GM12878 (cell line): ENCODE measurements around the gene NOP53. TPM values are rescaled to one million over a fixed set of nuclear protein-coding genes. Genes with fewer than 3 reads are reported as not detected.

Experiments
- ATAC-seq: fragments of 200-7000 bp; cut with Tn5 transposase; 3 replicates; pipeline ENCODE4 v1.9.1; 2020; ENCODE audit warnings: mild to moderate bottlenecking, moderate library complexity
- BruUV-seq: library from RNA; stranded (reverse); fragments of 400-500 nt; replicated peaks from 2 replicates; lab custom pipeline; 2021; lab: Mats Ljungman, UMichigan
- CTCF ChIA-PET: fragments of 300-600 bp; sonication (Branson Sonifier 250); formaldehyde crosslinking; extraction: SDS; loops from one replicate; lab custom pipeline; 2021; ENCODE audit warnings: inconsistent platforms; lab: Yijun Ruan, JAX
- POLR2A ChIA-PET: fragments of 350-600 bp; formaldehyde crosslinking; extraction: SDS; loops from one replicate; lab custom pipeline; 2021; ENCODE audit warnings: inconsistent platforms; lab: Charles Lee
- RAD21 ChIA-PET: fragments of 300-600 bp; sonication (Branson Sonifier 250); formaldehyde crosslinking; loops from one replicate; lab custom pipeline; 2023; ENCODE audit warnings: antibody characterized with exemption; ENCODE audit not compliant: unreplicated experiment; lab: Charles Lee
- SMC1A ChIA-PET: fragments of 300-600 bp; sonication (Branson Sonifier 250); formaldehyde crosslinking; loops from one replicate; lab custom pipeline; 2023; ENCODE audit not compliant: unreplicated experiment, uncharacterized antibody; lab: Charles Lee
- DNase-seq: peaks from one replicate; pipeline ENCODE4 v3.0.0-alpha.2; 2011; ENCODE audit warnings: low read depth, low spot score
- FAIRE-seq: peaks from 3 replicates; lab custom pipeline; 2011; peaks lifted over from hg19 to GRCh38; lab: Jason Lieb, UNC
- H2AFZ ChIP-seq: 2 replicates; pipeline ENCODE4 v1.6.0; 2011; ENCODE audit warnings: low read depth, low read length, control low read depth; ENCODE audit not compliant: control insufficient read depth
- H3K27ac ChIP-seq: 2 replicates; pipeline ENCODE4 v1.5.1; 2011; ENCODE audit warnings: control low read depth; ENCODE audit not compliant: control insufficient read depth, insufficient read depth
- H3K27me3 ChIP-seq, 2 experiments: replicated peaks in 1 of 2; 2 replicates each; pipeline versions ENCODE4 v1.6.0 to v1.6.1; 2011; ENCODE audit warnings: low read length in 1 of 2; ENCODE audit not compliant: control insufficient read depth in 2 of 2, insufficient read depth in 2 of 2
- H3K36me3 ChIP-seq, 2 experiments: 2 replicates each; pipeline ENCODE4 v1.5.1; 2011; ENCODE audit warnings: low read length in 1 of 2; ENCODE audit not compliant: control insufficient read depth in 2 of 2, insufficient read depth in 2 of 2
- H3K4me1 ChIP-seq: 2 replicates; pipeline ENCODE4 v1.6.1; 2011; ENCODE audit warnings: mild to moderate bottlenecking, low read length, moderate library complexity, mixed read lengths; ENCODE audit not compliant: control insufficient read depth, insufficient read depth
- H3K4me2 ChIP-seq: 2 replicates; pipeline ENCODE4 v1.6.0; 2011; ENCODE audit warnings: control low read depth; ENCODE audit not compliant: control insufficient read depth, insufficient read depth
- H3K4me3 ChIP-seq: fragments of 200-600 bp; sonication (generic); 2 replicates; pipeline ENCODE4 v1.5.1; 2016
- H3K79me2 ChIP-seq: 2 replicates; pipeline ENCODE4 v1.6.0; 2011; ENCODE audit warnings: low read length; ENCODE audit not compliant: control insufficient read depth, insufficient read depth
- H3K9ac ChIP-seq: 2 replicates; pipeline ENCODE4 v1.8.0; 2011; ENCODE audit warnings: low read length, control low read depth, mixed read lengths; ENCODE audit not compliant: control insufficient read depth, insufficient read depth
- H3K9me3 ChIP-seq: replicated peaks from 3 replicates; pipeline ENCODE4 v1.5.1; 2011; ENCODE audit warnings: mild to moderate bottlenecking, low read length; ENCODE audit not compliant: control insufficient read depth, insufficient read depth
- H4K20me1 ChIP-seq: 2 replicates; pipeline ENCODE4 v1.6.0; 2011; ENCODE audit not compliant: control insufficient read depth, insufficient read depth
- ATF7 ChIP-seq: fragments of 450-650 bp; IDR thresholded peaks from 2 replicates; pipeline ENCODE4 v1.6.1; 2016; ENCODE audit warnings: low read depth, mild to moderate bottlenecking
- BCL11A ChIP-seq: IDR thresholded peaks from 2 replicates; pipeline ENCODE4 v1.6.1; 2011; ENCODE audit warnings: low read depth, low read length
- DPF2 ChIP-seq: fragments of 450-650 bp; IDR thresholded peaks from 2 replicates; pipeline ENCODE4 v1.6.1; 2017; ENCODE audit warnings: mild to moderate bottlenecking
- FOXK2 ChIP-seq: fragments of 450-650 bp; IDR thresholded peaks from 2 replicates; pipeline ENCODE4 v1.6.1; 2017; ENCODE audit warnings: mild to moderate bottlenecking, moderate library complexity
- HCFC1 ChIP-seq: fragments of 150-350 bp; IDR thresholded peaks from 2 replicates; pipeline ENCODE4 v1.6.1; 2014; ENCODE audit warnings: low read length
- HDGF ChIP-seq: fragments of 450-650 bp; IDR thresholded peaks from 2 replicates; pipeline ENCODE4 v1.6.1; 2016; ENCODE audit warnings: antibody characterized with exemption
- JUND ChIP-seq: IDR thresholded peaks from 2 replicates; pipeline ENCODE4 v1.6.1; 2012; ENCODE audit warnings: low read depth, mild to moderate bottlenecking, low read length, improper control_type of control experiment, moderate library complexity
- LARP7 ChIP-seq: fragments of 450-650 bp; IDR thresholded peaks from 2 replicates; pipeline ENCODE4 v1.6.1; 2017; ENCODE audit warnings: mild to moderate bottlenecking
- MXI1 ChIP-seq: fragments of 150-350 bp; IDR thresholded peaks from 2 replicates; pipeline ENCODE4 v1.6.1; 2011; ENCODE audit warnings: low read depth, mild to moderate bottlenecking, inconsistent platforms, low read length, improper control_type of control experiment
- PAX5 ChIP-seq: IDR thresholded peaks from 2 replicates; pipeline ENCODE4 v1.6.1; 2011; ENCODE audit warnings: low read depth, low read length, borderline replicate concordance
- POU2F2 ChIP-seq: IDR thresholded peaks from 3 replicates; pipeline ENCODE4 v1.6.1; 2011; ENCODE audit warnings: low read depth, mild to moderate bottlenecking, low read length, borderline replicate concordance
- SIX5 ChIP-seq: IDR thresholded peaks from 2 replicates; pipeline ENCODE4 v1.6.1; 2011; ENCODE audit warnings: mild to moderate bottlenecking, low read depth, low read length, moderate library complexity; ENCODE audit not compliant: severe bottlenecking
- SMAD1 ChIP-seq: fragments of 450-650 bp; IDR thresholded peaks from 2 replicates; pipeline ENCODE4 v1.6.1; 2018; ENCODE audit warnings: mild to moderate bottlenecking, low read depth; ENCODE audit not compliant: partially characterized antibody
- SP1 ChIP-seq: IDR thresholded peaks from one replicate; pipeline ENCODE4 v1.6.1; 2011; ENCODE audit warnings: low read depth, low read length
- SUZ12 ChIP-seq: fragments of 200-600 bp; sonication (generic); IDR thresholded peaks from one replicate; pipeline ENCODE4 v1.6.1; 2018; ENCODE audit warnings: antibody characterized with exemption, mild to moderate bottlenecking; ENCODE audit not compliant: unreplicated experiment
- TARDBP ChIP-seq: IDR thresholded peaks from 2 replicates; pipeline ENCODE4 v1.6.1; 2016; ENCODE audit warnings: borderline replicate concordance
- TCF3 ChIP-seq: IDR thresholded peaks from 2 replicates; pipeline ENCODE4 v1.6.1; 2012; ENCODE audit warnings: low read depth, mild to moderate bottlenecking, low read length, borderline replicate concordance; ENCODE audit not compliant: insufficient read depth
- WRNIP1 ChIP-seq: IDR thresholded peaks from 2 replicates; pipeline ENCODE4 v1.6.1; 2011; ENCODE audit warnings: low read depth, low read length, improper control_type of control experiment, borderline replicate concordance
- WGBS: methylation state at CpG from one replicate; pipeline ENCODE4 v1.1.6; 2016; ENCODE audit warnings: low lambda C conversion rate; ENCODE audit not compliant: insufficient replicate concordance, insufficient coverage; ENCODE audit errors: missing lambda C conversion rate; 5-methylcytosine and 5-hydroxymethylcytosine counted together
- in situ Hi-C: fragments of 300-500 bp; cut with MboI; formaldehyde crosslinking; loops from 9 replicates; pipeline ENCODE4 v1.14.3; 2018; ENCODE audit warnings: mixed read lengths
- intact Hi-C: fragments of 100-400 bp; cut with micrococcal nuclease; formaldehyde crosslinking; loops from one replicate; pipeline ENCODE4 v1.14.2; 2022; ENCODE audit not compliant: unreplicated experiment
- polyA plus RNA-seq, 11 experiments: library from polyadenylated mRNA; depleted of rRNA in 4 of 11; unstranded in 6 of 11; stranded (reverse) in 5 of 11; fragments of >200 nt; fragmentation: Nextera tagmentation in 4 of 11; fragmentation: Illumina TruSeq in 1 of 11; extraction: Ambion mirVana in 4 of 11; extraction: Trizol in 1 of 11; gene quantifications; 1 replicate in 1 of 11; 2 replicates in 10 of 11; pipeline versions ENCODE4 v1.2.1 to v1.2.3, GENCODE V29; 2011 to 2016; ENCODE audit warnings: inconsistent platforms in 2 of 11, missing spikeins in 2 of 11, low read depth in 1 of 11
- total RNA-seq, 4 experiments: library from RNA; depleted of rRNA in 3 of 4; stranded (reverse); fragments of >200 nt in 3 of 4; fragmentation: Illumina TruSeq in 1 of 4; extraction: Trizol in 1 of 4; gene quantifications; 2 replicates each; pipeline versions ENCODE4 v1.2.1 to v1.2.3, GENCODE V29; 2013 to 2021
- TF ChIP-seq, protein P1 (sequence below): IDR thresholded peaks from 2 replicates; pipeline ENCODE4 v1.6.1; 2012; ENCODE audit warnings: improper control_type of control experiment, low read depth, low read length; ENCODE audit not compliant: insufficient replicate concordance

Gene NOP53
- total and polyA plus RNA-seq, 10 of the 15 experiments (the other 5 are each of a cell fraction or from before 2014, with no cell fraction given), result 6.0 to 386 (median 167) TPM

DNA sequence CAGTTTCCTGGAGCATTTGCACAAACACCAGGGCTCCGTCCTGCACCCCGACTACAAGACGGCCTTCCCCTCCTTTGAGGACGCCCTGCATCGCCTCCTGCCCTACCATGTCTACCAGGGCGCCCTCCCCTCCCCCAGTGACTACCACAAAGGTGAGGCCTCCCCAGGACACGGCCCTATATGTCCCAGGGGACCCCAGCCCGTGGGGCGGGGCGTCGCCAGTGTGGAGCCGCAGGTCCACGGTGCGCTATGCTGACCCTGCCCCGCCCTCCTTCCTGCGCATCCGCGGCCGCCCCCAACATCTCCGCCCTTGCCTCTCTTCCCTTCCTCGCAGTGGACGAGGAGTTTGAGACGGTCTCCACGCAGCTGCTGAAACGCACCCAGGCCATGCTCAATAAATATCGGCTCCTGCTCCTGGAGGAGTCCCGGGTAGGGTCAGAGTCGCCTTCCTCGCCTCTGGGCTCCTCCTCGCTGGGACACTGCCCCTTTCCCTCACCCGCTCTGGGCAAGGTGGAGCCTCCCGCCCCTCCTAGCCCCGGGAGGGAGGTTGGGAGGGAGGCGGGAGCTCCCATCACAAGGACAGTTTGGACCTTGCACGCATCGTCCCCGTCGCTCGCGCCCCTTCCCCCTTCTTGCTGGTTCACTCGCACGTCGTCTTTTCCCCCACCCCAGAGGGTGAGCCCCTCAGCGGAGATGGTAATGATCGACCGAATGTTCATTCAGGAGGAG lies 46.6 kb upstream of the NOP53 start:
- intact Hi-C loops (loop anchor here (1.0 kb wide), 1 partner anchor 262 kb away; no protein-coding TSS in a partner anchor), in situ Hi-C loops (loop anchor here (5.0 kb wide), 1 partner anchor 401 kb away; no protein-coding TSS in a partner anchor)
- CTCF ChIA-PET, result interaction anchor here (0.6 to 6.4 kb wide), 20 partner anchors 8 to 350 kb away, joined by 3 to 70 read pairs (median 4); partner anchors contain the start of genes DHX34 and KPTN

More for the DNA sequence above, 46.6 kb upstream of the NOP53 start:
- Histone ChIP-seq H3K4me2 (no peak overlapping the region), H3K79me2 (no peaks in the 10 kb centered on the region), H4K20me1 (no peaks in the 10 kb centered on the region), H3K9ac (no peak overlapping the region), H3K27me3 (no peaks in the 10 kb centered on the region), H2AFZ (no peak overlapping the region), H3K4me3 (no peak overlapping the region), H3K27ac (no peak overlapping the region), H3K9me3 (no peaks in the 10 kb centered on the region), H3K36me3 (peaks cover 0 to 2% of the 10 kb centered on the region in 2 experiments; a peak in 3 of 4 replicates), H3K4me1 (no peaks in the 10 kb centered on the region)
- TF ChIP-seq BCL11A (no peak), FOXK2 (no peak), DPF2 (no peak), HCFC1 (no peak), WRNIP1 (no peak), JUND (no peak), SIX5 (no peak), LARP7 (no peak), TCF3 (no peak), SUZ12 (no peak), ATF7 (no peak), POU2F2 (no peak), SMAD1 (no peak), SP1 (no peak), HDGF (no peak), TARDBP (no peak), PAX5 (no peak), MXI1 (no peak)
- TF ChIP-seq, protein P1, sequence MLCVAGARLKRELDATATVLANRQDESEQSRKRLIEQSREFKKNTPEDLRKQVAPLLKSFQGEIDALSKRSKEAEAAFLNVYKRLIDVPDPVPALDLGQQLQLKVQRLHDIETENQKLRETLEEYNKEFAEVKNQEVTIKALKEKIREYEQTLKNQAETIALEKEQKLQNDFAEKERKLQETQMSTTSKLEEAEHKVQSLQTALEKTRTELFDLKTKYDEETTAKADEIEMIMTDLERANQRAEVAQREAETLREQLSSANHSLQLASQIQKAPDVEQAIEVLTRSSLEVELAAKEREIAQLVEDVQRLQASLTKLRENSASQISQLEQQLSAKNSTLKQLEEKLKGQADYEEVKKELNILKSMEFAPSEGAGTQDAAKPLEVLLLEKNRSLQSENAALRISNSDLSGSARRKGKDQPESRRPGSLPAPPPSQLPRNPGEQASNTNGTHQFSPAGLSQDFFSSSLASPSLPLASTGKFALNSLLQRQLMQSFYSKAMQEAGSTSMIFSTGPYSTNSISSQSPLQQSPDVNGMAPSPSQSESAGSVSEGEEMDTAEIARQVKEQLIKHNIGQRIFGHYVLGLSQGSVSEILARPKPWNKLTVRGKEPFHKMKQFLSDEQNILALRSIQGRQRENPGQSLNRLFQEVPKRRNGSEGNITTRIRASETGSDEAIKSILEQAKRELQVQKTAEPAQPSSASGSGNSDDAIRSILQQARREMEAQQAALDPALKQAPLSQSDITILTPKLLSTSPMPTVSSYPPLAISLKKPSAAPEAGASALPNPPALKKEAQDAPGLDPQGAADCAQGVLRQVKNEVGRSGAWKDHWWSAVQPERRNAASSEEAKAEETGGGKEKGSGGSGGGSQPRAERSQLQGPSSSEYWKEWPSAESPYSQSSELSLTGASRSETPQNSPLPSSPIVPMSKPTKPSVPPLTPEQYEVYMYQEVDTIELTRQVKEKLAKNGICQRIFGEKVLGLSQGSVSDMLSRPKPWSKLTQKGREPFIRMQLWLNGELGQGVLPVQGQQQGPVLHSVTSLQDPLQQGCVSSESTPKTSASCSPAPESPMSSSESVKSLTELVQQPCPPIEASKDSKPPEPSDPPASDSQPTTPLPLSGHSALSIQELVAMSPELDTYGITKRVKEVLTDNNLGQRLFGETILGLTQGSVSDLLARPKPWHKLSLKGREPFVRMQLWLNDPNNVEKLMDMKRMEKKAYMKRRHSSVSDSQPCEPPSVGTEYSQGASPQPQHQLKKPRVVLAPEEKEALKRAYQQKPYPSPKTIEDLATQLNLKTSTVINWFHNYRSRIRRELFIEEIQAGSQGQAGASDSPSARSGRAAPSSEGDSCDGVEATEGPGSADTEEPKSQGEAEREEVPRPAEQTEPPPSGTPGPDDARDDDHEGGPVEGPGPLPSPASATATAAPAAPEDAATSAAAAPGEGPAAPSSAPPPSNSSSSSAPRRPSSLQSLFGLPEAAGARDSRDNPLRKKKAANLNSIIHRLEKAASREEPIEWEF, result no peak
- POLR2A ChIA-PET, result no interaction called here
- ATAC-seq, result no peak
- whole genome bisulfite sequencing, result 79% methylated on average over 41 of the region's 46 CpGs
- no peak for DNase-seq
- no peak for FAIRE-seq
- SMC1A ChIA-PET, result interaction anchor here (0.9 to 1.7 kb wide), 4 partner anchors 260 to 270 kb away, joined by 3 to 8 read pairs (median 4); no protein-coding TSS in a partner anchor
- RAD21 ChIA-PET, result interaction anchor here (0.6 to 1.8 kb wide), 4 partner anchors 130 to 265 kb away, joined by 3 to 16 read pairs (median 8); no protein-coding TSS in a partner anchor
- no TSS peak for BruUV-seq
